Measurements from ENCODE around the gene HAP1.
"Not testable (repeated sequence)": the region's sequence is repeated elsewhere in the genome, so short reads cannot be mapped to it uniquely, and the experiment has no call there.

The HAP1 gene

GRCh38 chr17:41724476-41725050, 9.9 kb downstream of the HAP1 start:
- peak; percentile 13 for DNase-seq

- DNase-seq, result no peak
These were observed 10.5 kb downstream of the HAP1 start for GRCh38 chr17:41723801-41724475.

- DNase-seq, result no peak
These were observed 12.2 kb downstream of the HAP1 start for GRCh38 chr17:41722231-41722630.

GRCh38 chr17:41718287-41718645, 16.2 kb downstream of the HAP1 start:
- DNase-seq, result no peak

- no peak for DNase-seq
These were observed 16.8 kb downstream of the HAP1 start for GRCh38 chr17:41717408-41718286.

- DNase-seq, result no peak
These were observed 22.6 kb downstream of the HAP1 start, which contains the start of gene GAST for GRCh38 chr17:41711669-41712400. GAST (plus strand) TSS chr17:41712331; CDS start chr17:41715437, 3,106 bp downstream.

- DNase-seq, result peak; percentile 51
These were observed 23.9 kb downstream of the HAP1 start for GRCh38 chr17:41710472-41711090.

GRCh38 chr17:41707803-41708669, 26.4 kb downstream of the HAP1 start:
- no peak for DNase-seq

- no peak for DNase-seq
These were observed 29.0 kb downstream of the HAP1 start for GRCh38 chr17:41705271-41705991.

GRCh38 chr17:41702712-41703111, 31.7 kb downstream of the HAP1 start:
- no peak for DNase-seq

- not testable (repeated sequence) for DNase-seq
These were observed 33.6 kb downstream of the HAP1 start for GRCh38 chr17:41700843-41701242.

GRCh38 chr17:41697122-41697962, 37.1 kb downstream of the HAP1 start:
- no peak for DNase-seq

- peak; percentile 52 for DNase-seq
These were observed 38.3 kb downstream of the HAP1 start for GRCh38 chr17:41695954-41696757.

- DNase-seq, result no peak
These were observed 39.2 kb downstream of the HAP1 start for GRCh38 chr17:41695134-41695661.

GRCh38 chr17:41692722-41693521, 41.5 kb downstream of the HAP1 start:
- no peak for DNase-seq

- no peak for DNase-seq
These were observed 43.2 kb downstream of the HAP1 start for GRCh38 chr17:41691031-41691777.

- DNase-seq, result no peak
These were observed 43.9 kb downstream of the HAP1 start for GRCh38 chr17:41690497-41690896.

Data from COR-L47 (cell line).